GM19099 (cell line): Measurements from ENCODE around the gene PIWIL4.

ENCODE experiments used
- POLR2A ChIP-seq: IDR thresholded peaks from 3 replicates; pipeline ENCODE4 v1.6.1; 2011; ENCODE audit warnings: low read depth; ENCODE audit not compliant: insufficient read length; ENCODE audit errors: extremely low read depth

PIWIL4 gene

DNA sequence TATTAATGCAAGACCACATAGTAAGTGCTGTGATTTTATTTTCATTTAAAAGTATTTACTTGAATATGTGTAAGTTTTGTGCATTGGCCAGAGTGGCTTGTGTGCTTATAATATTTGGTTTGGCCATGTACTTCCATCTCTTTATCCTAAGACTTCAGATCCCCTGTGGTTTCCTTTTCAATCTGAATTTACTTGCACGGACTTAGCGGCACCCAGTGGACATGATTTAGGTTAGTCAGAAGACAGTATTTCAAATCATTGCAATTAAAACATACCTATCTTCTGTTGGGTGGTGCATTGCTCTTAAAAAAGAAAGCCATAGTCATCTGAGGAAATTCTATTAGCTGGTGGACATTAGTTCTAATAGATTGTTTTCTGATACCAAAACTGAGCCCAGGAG is 30.7 kb downstream of the PIWIL4 start:
- no peak for TF ChIP-seq POLR2A

GRCh38 chr11:94599510-94599909 is 32.3 kb downstream of the PIWIL4 start:
- no peak for TF ChIP-seq POLR2A

DNA sequence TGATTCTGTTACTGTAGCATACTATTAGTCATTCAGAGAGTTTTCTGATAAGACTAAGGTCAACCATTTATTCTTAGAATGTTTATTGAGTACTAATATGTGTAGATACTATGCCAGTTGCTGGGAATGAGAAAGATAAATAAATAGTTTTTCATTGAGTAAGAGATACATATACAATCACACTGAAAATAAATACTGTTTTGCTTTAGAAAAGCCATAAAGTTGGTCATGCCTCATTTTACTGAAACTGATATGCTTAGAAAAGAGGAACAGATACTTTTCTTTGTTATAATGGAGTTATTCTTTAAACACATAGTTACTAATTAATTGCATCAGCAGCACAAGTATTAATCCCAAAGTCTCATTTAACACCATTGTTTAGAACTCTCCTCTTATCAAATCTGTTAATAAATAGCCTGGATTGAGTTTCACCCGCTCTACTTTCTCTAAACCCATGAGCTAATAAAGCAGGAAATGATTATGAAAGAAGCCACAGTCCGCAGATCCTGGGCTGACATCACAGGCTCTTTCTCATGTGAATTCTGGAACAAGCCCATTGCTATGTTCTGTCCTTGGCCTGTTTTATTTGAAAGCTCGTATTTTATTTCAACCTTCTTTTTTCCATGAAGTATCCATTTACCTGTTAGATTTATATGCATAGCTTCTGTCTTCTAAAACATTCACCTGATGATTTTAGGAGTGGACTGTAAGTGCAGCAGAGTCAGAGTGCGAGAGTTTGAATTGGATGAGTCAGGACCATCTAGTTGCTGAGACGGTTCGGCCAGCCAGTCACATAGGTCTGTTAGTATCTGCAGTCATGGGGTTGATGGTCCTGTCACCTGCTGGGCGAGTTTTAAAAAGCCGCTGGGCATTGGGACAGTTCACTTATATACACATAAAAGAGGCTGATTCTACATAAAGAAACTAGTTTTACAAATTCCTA is 35.5 kb downstream of the PIWIL4 start:
- no peak for TF ChIP-seq POLR2A

DNA sequence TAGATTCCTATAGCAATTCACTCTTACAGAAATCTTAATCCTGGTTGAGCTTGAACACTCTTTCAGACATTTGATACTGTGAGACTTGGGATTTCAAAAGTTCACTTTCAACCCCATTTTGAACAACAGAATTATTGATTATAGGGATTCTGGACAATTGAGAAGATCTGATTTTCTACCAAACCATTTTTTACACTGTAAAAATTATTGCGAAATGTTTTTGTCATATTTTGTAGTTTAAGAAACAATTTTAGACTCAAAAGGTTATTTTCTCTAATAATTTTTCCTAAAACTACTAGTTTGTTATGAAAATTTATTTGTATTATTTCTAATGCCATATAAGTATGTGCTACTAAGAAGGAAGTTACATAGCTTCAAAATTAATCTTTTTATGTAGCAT is 36.4 kb downstream of the PIWIL4 start:
- TF ChIP-seq POLR2A = no peak

DNA sequence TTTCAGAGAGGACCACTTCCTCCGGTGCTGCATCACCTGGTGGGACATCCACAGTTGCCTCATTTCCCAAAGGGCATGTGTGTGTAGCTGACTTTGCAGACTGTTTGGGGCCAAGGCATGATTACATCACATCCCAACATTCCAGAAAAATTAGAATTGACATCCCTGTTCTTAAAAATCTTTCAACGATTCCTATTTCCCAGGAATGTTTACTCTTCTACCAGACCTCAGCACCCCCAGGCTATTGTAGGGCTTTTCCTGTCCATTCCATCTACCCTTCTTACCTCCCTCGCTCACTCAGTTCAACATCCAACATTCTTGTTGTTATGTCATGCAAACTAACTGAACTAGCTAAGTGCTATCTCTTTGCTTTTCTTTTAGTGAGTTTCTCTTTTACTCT is 37.3 kb downstream of the PIWIL4 start:
- TF ChIP-seq POLR2A = no peak

GRCh38 chr11:94613120-94613519 is 46.0 kb downstream of the PIWIL4 start:
- TF ChIP-seq POLR2A = no peak

DNA sequence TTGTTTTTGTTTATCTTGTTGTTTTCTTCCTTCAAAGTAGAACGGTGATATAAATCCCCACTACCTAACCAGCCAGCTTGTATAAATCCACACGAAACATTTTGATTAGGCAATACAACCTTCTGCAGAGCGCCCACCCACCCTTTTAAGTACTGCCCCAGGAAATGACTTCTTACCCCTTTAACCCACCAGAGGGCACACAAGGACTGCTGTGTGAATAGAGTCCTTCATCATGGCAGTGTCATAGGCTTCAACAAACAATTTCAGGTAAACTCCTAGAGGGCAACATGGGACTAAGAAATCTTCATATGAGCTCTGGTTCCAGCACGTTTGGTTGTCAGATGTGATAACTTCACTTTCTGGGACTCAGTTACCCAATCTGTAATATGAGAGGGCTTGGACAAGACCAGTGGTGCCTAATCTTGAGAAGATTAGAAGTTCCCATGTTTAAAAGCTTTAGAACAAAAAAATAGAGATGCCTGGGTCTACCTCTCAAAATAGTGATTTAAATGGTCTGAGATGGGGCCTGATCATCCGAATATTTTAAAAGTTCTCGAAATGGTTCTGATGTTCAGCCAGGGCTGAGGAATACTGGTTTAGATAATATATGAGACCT is 56.1 kb downstream of the PIWIL4 start:
- TF ChIP-seq POLR2A = no peak

- no peak for TF ChIP-seq POLR2A
Measured at GRCh38 chr11:94629741-94630140, 62.6 kb downstream of the PIWIL4 start.

DNA sequence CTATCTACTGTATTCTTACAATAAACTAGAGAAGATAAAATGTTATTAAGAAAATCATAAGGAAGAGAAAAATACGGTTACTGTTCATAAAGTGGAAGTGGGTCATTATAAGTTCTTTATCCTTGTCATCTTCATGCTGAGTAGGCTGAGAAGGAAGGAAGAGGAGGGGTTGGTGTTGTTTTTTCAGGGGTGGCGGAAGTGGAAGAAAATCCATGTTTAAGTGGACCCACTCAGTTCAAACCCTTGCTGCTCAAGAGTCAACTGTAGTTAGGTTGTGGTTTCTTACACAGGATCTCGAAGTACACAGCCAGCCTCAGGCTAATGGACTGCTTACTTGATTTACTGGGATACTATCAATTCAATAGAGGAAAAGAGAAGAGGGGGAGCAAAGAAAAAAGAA is 63.1 kb downstream of the PIWIL4 start:
- no peak for TF ChIP-seq POLR2A

DNA sequence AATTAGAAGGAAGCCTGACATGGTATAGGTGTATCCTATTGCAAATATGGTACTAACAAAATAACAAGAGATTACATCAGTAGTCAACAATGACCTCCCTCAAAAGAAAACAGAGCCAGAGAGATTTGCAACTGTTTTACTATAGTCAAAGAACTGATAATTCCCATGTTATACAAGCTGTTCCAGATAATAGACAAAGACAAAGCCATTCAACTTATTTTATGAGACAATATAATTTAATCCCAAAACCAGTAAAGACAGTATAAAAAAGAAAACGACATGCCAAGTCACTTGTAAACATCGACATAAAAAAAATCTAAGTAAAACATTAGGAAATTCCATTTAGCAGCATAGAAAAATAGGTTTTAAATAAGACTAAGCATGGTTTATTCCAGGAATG is 65.2 kb downstream of the PIWIL4 start:
- no peak for TF ChIP-seq POLR2A

DNA sequence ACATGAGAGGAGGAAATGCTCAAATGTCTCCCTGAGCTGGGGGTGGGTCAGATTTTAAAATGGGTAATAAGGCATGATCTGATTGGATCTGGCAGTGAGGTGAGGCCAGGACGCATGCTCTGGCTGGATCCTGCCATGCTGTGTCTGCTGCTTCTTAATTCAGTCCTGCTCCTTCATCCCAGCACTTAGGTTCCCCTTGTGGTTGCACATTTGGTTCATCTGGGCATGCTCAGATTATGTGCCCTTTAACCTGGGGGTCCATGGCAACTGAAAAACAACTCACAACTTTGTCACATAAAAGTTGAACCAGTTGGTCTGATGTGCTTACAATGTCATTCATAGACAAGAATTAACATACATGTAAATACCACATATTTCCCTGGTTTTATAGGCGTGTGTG is 67.9 kb downstream of the PIWIL4 start:
- no peak for TF ChIP-seq POLR2A

DNA sequence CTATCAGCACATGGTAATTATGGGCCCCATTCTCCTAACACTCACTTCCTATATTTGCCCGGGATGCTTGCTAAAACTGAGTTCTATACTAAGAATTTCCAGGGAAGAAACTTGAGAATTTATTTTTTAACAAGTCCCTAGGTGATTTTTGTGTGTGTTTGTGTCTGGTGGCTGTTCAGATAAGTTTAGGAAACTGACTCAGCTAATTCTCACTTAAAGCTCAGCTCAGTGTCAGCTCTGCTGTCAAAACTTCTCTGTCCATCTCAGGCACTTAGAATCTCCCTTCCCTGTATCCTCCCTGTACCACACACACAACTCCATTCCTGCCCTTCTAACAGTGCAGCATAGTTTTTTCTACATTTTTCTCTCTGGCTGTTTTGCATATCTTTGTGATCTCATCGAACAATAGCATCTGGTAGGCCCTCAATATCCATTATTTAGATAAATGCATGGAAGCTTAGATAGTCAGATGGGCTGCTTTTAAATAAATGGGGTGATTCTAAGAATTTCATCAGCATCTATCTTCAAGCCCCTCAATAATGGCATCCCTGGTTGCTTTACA is 69.3 kb downstream of the PIWIL4 start:
- no peak for TF ChIP-seq POLR2A

DNA sequence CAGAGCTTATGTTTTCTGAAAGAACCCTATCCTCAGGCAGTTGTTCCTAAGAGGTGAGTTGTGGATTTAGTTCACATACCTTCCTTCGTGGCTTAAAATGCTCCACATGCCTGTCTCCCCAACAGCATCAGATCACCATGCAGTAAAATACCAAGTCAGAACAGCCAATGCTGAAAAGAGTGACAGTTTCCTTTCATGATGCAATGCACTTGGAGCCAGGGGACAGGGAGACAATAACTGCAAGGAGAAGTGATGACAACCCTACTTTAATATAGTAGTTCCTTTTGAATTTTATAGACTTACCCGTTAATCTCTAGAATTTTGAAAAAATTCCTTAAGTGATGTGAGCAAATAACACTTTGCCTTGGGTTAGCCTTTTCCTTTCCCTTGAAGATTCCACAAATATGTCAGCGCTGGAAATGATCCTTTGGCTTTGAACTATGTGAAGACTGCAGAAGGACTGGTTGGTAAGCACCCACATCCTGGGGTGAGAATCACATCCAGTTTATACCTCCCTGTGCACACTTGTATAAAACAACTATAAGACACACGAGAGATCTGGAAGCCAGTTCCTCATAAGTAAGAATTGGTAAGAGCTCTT is 71.2 kb downstream of the PIWIL4 start:
- TF ChIP-seq POLR2A = no peak

- no peak for TF ChIP-seq POLR2A
Measured at GRCh38 chr11:94638902-94639373, 71.8 kb downstream of the PIWIL4 start.
